HEK293 (cell line): ENCODE measurements around the gene PSMD9.
"Not testable (repeated sequence)": the region's sequence is repeated elsewhere in the genome, so short reads cannot be mapped to it uniquely, and the experiment has no call there.

ENCODE experiments used
- CTCF ChIA-PET: fragments of 350-600 bp; formaldehyde crosslinking; extraction: SDS; loops from one replicate; lab custom pipeline; 2021; ENCODE audit warnings: antibody characterized with exemption; lab: Yijun Ruan, JAX
- POLR2A ChIA-PET: fragments of 300-600 bp; formaldehyde crosslinking; extraction: SDS; loops from one replicate; lab custom pipeline; 2020; ENCODE audit warnings: antibody characterized with exemption, inconsistent platforms; lab: Yijun Ruan, JAX
- H3K27ac ChIP-seq: fragments of 200-500 bp; sonication (Bioruptor generic); 2 replicates; pipeline ENCODE4 v1.5.1; 2014; ENCODE audit warnings: low read depth, low read length, control low read depth, inconsistent platforms; ENCODE audit errors: extremely low read depth
- H3K36me3 ChIP-seq, 2 experiments: fragments of 200-500 bp in 1 of 2; sonication (Bioruptor generic) in 1 of 2; 1 replicate in 1 of 2; 2 replicates in 1 of 2; pipeline ENCODE4 v1.5.1; 2014 to 2017; ENCODE audit warnings: inconsistent platforms in 2 of 2, low read length in 2 of 2; ENCODE audit not compliant: control insufficient read depth in 2 of 2, insufficient read depth in 1 of 2
- H3K4me1 ChIP-seq: fragments of 200-500 bp; sonication (Bioruptor generic); 2 replicates; pipeline ENCODE4 v1.5.1; 2014; ENCODE audit warnings: mild to moderate bottlenecking, low read length, inconsistent platforms; ENCODE audit not compliant: control insufficient read depth, insufficient read depth
- H3K4me3 ChIP-seq: 2 replicates; pipeline ENCODE4 v1.5.1; 2011; ENCODE audit warnings: low read depth, mild to moderate bottlenecking, control low read depth, low read length, moderate library complexity
- H3K9me3 ChIP-seq: fragments of 200-500 bp; sonication (Bioruptor generic); 2 replicates; pipeline ENCODE4 v1.5.1; 2014; ENCODE audit warnings: low read depth, low read length, inconsistent platforms; ENCODE audit not compliant: control insufficient read depth, insufficient read depth
- KLF1 ChIP-seq: fragments of 450-650 bp; formaldehyde crosslinking; IDR thresholded peaks from 2 replicates; pipeline ENCODE4 v1.5.1; 2016; ENCODE audit warnings: missing biosample characterization, missing genetic modification characterization
- TCF7L2 ChIP-seq: IDR thresholded peaks from 2 replicates; pipeline ENCODE4 v1.6.1; 2011; ENCODE audit warnings: low read depth, mild to moderate bottlenecking, inconsistent platforms, low read length, moderate library complexity, borderline replicate concordance
- ZBTB17 ChIP-seq: fragments of 450-650 bp; formaldehyde crosslinking; IDR thresholded peaks from 2 replicates; pipeline ENCODE4 v1.5.1; 2016; ENCODE audit warnings: missing biosample characterization, missing genetic modification characterization
- ZNF148 ChIP-seq: fragments of 450-650 bp; formaldehyde crosslinking; IDR thresholded peaks from 2 replicates; pipeline ENCODE4 v1.5.0; 2017; ENCODE audit warnings: missing biosample characterization, missing genetic modification characterization, borderline replicate concordance
- ZNF184 ChIP-seq: fragments of 450-650 bp; IDR thresholded peaks from 2 replicates; pipeline ENCODE4 v1.5.1; 2018; ENCODE audit warnings: missing biosample characterization, mild to moderate bottlenecking, missing genetic modification characterization
- ZNF248 ChIP-seq: fragments of 450-650 bp; formaldehyde crosslinking; IDR thresholded peaks from 2 replicates; pipeline ENCODE4 v1.5.1; 2017; ENCODE audit warnings: missing biosample characterization, missing genetic modification characterization
- ZNF433 ChIP-seq: fragments of 450-650 bp; formaldehyde crosslinking; IDR thresholded peaks from 2 replicates; pipeline ENCODE4 v1.5.1; 2016; ENCODE audit warnings: missing biosample characterization, missing genetic modification characterization, low read depth
- ZNF48 ChIP-seq: fragments of 450-650 bp; formaldehyde crosslinking; IDR thresholded peaks from 2 replicates; pipeline ENCODE4 v1.5.1; 2016; ENCODE audit warnings: missing biosample characterization, missing genetic modification characterization
- ZNF501 ChIP-seq: fragments of 450-650 bp; formaldehyde crosslinking; IDR thresholded peaks from 2 replicates; pipeline ENCODE4 v1.5.1; 2016; ENCODE audit warnings: missing biosample characterization, missing genetic modification characterization
- ZNF510 ChIP-seq: fragments of 450-650 bp; formaldehyde crosslinking; IDR thresholded peaks from 2 replicates; pipeline ENCODE4 v1.5.1; 2018; ENCODE audit warnings: mild to moderate bottlenecking, missing genetic modification characterization, missing biosample characterization; ENCODE audit not compliant: insufficient replicate concordance
- ZNF514 ChIP-seq: fragments of 450-650 bp; formaldehyde crosslinking; IDR thresholded peaks from 2 replicates; pipeline ENCODE4 v1.5.1; 2016; ENCODE audit warnings: missing biosample characterization, missing genetic modification characterization
- ZNF658 ChIP-seq: fragments of 450-650 bp; formaldehyde crosslinking; IDR thresholded peaks from 2 replicates; pipeline ENCODE4; 2016; ENCODE audit warnings: missing biosample characterization, missing genetic modification characterization
- ZNF692 ChIP-seq: fragments of 450-650 bp; formaldehyde crosslinking; IDR thresholded peaks from 2 replicates; pipeline ENCODE4 v1.5.1; 2016; ENCODE audit warnings: missing biosample characterization, missing genetic modification characterization
- ZNF785 ChIP-seq: fragments of 450-650 bp; formaldehyde crosslinking; IDR thresholded peaks from 2 replicates; pipeline ENCODE4 v1.5.1; 2016; ENCODE audit warnings: missing biosample characterization, missing genetic modification characterization
- TF ChIP-seq, protein P1 (sequence below): fragments of 450-650 bp; formaldehyde crosslinking; IDR thresholded peaks from 2 replicates; pipeline ENCODE4 v1.5.1; 2016; ENCODE audit warnings: missing biosample characterization, missing genetic modification characterization
- TF ChIP-seq, protein P2 (sequence below): fragments of 450-650 bp; formaldehyde crosslinking; IDR thresholded peaks from 2 replicates; pipeline ENCODE4 v1.5.1; 2016; ENCODE audit warnings: missing biosample characterization, missing genetic modification characterization, low read depth

The PSMD9 gene

GRCh38 chr12:121849211-121849610, 39.4 kb upstream of the PSMD9 start:
- H3K4me1 ChIP-seq, result no peaks in the 10 kb centered on the region
- H3K9me3 ChIP-seq, result no peaks in the 10 kb centered on the region
- CTCF ChIA-PET, result no interaction called here
- TF ChIP-seq TCF7L2 (no peak), KLF1 (tag by site-specific recombination) (no peak), ZNF184 (tag by site-specific recombination) (no peak), ZNF510 (tag by site-specific recombination) (no peak), ZNF48 (no peak), ZNF501 (tag by site-specific recombination) (no peak), ZNF692 (no peak), ZNF248 (tag by site-specific recombination) (no peak), ZNF148 (no peak), ZNF658 (no peak)
- H3K27ac ChIP-seq, result no peak overlapping the region
- no peak overlapping the region for H3K4me3 ChIP-seq
- no peaks in the 10 kb centered on the region for H3K36me3 ChIP-seq
- POLR2A ChIA-PET, result no interaction called here

- no peaks in the 10 kb centered on the region for H3K9me3 ChIP-seq
- ChIA-PET CTCF (interaction anchor here (1.2 kb wide), 1 partner anchor 37 kb away, joined by 3 read pairs; no protein-coding TSS in a partner anchor), POLR2A (no interaction called here)
- no peak overlapping the region for H3K27ac ChIP-seq
- no peaks in the 10 kb centered on the region for H3K36me3 ChIP-seq
- H3K4me3 ChIP-seq, result no peak overlapping the region
- no peak for TF ChIP-seq ZBTB17
- no peak for TF ChIP-seq ZNF433 (tag by site-specific recombination)
- TF ChIP-seq ZNF785 (tag by site-specific recombination), result no peak
- TF ChIP-seq, protein P1, sequence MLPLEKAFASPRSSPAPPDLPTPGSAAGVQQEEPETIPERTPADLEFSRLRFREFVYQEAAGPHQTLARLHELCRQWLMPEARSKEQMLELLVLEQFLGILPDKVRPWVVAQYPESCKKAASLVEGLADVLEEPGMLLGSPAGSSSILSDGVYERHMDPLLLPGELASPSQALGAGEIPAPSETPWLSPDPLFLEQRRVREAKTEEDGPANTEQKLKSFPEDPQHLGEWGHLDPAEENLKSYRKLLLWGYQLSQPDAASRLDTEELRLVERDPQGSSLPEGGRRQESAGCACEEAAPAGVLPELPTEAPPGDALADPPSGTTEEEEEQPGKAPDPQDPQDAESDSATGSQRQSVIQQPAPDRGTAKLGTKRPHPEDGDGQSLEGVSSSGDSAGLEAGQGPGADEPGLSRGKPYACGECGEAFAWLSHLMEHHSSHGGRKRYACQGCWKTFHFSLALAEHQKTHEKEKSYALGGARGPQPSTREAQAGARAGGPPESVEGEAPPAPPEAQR, result no peak
- no peak for TF ChIP-seq ZNF514 (tag by site-specific recombination)
- no peaks in the 10 kb centered on the region for H3K4me1 ChIP-seq
These were observed 38.9 kb upstream of the PSMD9 start for GRCh38 chr12:121849665-121850064.

DNA sequence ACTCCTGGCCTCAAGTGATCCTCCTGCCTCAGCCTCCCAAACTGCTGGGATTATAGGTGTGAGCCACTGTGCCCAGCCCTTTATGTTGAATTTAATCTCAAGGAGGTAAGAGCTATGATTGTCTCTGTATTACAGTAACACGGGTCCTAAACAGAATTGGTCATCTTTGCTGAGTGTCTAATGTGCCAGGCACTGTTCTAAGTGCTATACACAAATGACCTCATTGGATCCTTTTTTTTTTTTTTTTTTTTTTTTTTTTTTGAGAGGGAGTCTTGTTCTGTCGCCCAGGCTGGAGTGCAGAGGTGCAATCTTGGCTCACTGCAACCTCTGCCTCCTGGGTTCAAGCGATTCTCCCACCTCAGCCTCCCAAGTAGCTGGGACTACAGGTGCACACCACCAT, 36.2 kb upstream of the PSMD9 start:
- H3K9me3 ChIP-seq, H3K4me3 ChIP-seq, H3K27ac ChIP-seq, H3K4me1 ChIP-seq, H3K36me3 ChIP-seq, CTCF ChIA-PET: not testable (repeated sequence)
- TF ChIP-seq, protein P2, sequence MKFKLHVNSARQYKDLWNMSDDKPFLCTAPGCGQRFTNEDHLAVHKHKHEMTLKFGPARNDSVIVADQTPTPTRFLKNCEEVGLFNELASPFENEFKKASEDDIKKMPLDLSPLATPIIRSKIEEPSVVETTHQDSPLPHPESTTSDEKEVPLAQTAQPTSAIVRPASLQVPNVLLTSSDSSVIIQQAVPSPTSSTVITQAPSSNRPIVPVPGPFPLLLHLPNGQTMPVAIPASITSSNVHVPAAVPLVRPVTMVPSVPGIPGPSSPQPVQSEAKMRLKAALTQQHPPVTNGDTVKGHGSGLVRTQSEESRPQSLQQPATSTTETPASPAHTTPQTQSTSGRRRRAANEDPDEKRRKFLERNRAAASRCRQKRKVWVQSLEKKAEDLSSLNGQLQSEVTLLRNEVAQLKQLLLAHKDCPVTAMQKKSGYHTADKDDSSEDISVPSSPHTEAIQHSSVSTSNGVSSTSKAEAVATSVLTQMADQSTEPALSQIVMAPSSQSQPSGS (tag by site-specific recombination), result peak; percentile 63
- POLR2A ChIA-PET, result interaction anchor here (1.0 kb wide), 1 partner anchor 9 kb away, joined by 3 read pairs; no protein-coding TSS in a partner anchor
